GM12891 (cell line): ENCODE data around the gene HTR3C.

Experiments used
- PAX5 ChIP-seq: IDR thresholded peaks from 2 replicates; pipeline ENCODE4 v1.6.1; 2011; ENCODE audit warnings: low read length, moderate library complexity, mild to moderate bottlenecking; ENCODE audit not compliant: insufficient read depth, severe bottlenecking
- POLR2A ChIP-seq: IDR thresholded peaks from 2 replicates; pipeline ENCODE4 v1.6.1; 2011; ENCODE audit warnings: low read depth, low read length, control low read depth
- POLR2AphosphoS5 ChIP-seq: IDR thresholded peaks from 2 replicates; pipeline ENCODE4 v1.6.1; 2011; ENCODE audit warnings: low read depth, low read length, control low read depth
- TAF1 ChIP-seq: IDR thresholded peaks from 2 replicates; pipeline ENCODE4 v1.6.1; 2011; ENCODE audit warnings: low read depth, low read length, control low read depth

GRCh38 chr3:184042617-184043016 lies 10.2 kb upstream of the HTR3C start:
- TF ChIP-seq POLR2AphosphoS5, result no peak
- TF ChIP-seq PAX5, result no peak
- no peak for TF ChIP-seq POLR2A
- no peak for TF ChIP-seq TAF1
